ENCODE results near the gene RTKN. TPM values are rescaled to one million over a fixed set of nuclear protein-coding genes. Genes with fewer than 3 reads are reported as not detected.

Gene RTKN
- total RNA-seq, 2 donors from 2014 or later = 36.1 to 80.8 TPM

- no peaks in the 10 kb centered on the region for H3K9me3 ChIP-seq
- peak; percentile 24 for ATAC-seq
- intact Hi-C loops (cut with DNase I) = no loop called here
- TF ChIP-seq CTCF (IDR thresholded peaks at IDR 0.05) (no peak), POLR2A (IDR thresholded peaks at IDR 0.05) (no peak)
- 37 to 62% methylated on average over 25 to 34 of the region's 35 CpGs for WGBS, 2 donors
- no peak overlapping the region for H3K4me3 ChIP-seq
- no peaks in the 10 kb centered on the region for H3K36me3 ChIP-seq (replicated peaks in 1 of 2; ENCODE audit: insufficient read depth in 1 of 2, low read depth in 2 of 2)
- no peaks in the 10 kb centered on the region for H3K27me3 ChIP-seq
- H3K27ac ChIP-seq = no peak overlapping the region
- peaks cover 22% of the 10 kb centered on the region for H3K4me1 ChIP-seq
- no peak for DNase-seq
These were observed 25.9 kb downstream of the RTKN start for GRCh38 chr2:74415762-74416395.

- H3K27ac ChIP-seq = no peak overlapping the region
These were observed 26.6 kb downstream of the RTKN start for GRCh38 chr2:74414881-74415761.

GRCh38 chr2:74414441-74414840, 27.3 kb downstream of the RTKN start:
- Histone ChIP-seq H3K27me3 (no peaks in the 10 kb centered on the region), H3K36me3 (replicated peaks in 1 of 2; ENCODE audit: insufficient read depth in 1 of 2, low read depth in 2 of 2) (no peaks in the 10 kb centered on the region), H3K4me1 (peaks cover 16% of the 10 kb centered on the region), H3K4me3 (no peak overlapping the region), H3K27ac (no peak overlapping the region), H3K9me3 (no peaks in the 10 kb centered on the region)
- peak; percentile 5 for ATAC-seq
- no peak for DNase-seq
- 63 to 65% methylated on average over 14 to 19 of the region's 19 CpGs for WGBS, 2 donors
- no peak for TF ChIP-seq POLR2A (IDR thresholded peaks at IDR 0.05)
- TF ChIP-seq CTCF (IDR thresholded peaks at IDR 0.05) = no peak
- intact Hi-C loops (cut with DNase I) = no loop called here

More at GRCh38 chr2:74414881-74415761, 26.6 kb downstream of the RTKN start:
- no peaks in the 10 kb centered on the region for H3K36me3 ChIP-seq (replicated peaks in 1 of 2; ENCODE audit: insufficient read depth in 1 of 2, low read depth in 2 of 2)
- peak; percentile 62 for ATAC-seq
- peaks cover 16% of the 10 kb centered on the region for H3K4me1 ChIP-seq
- H3K9me3 ChIP-seq = no peaks in the 10 kb centered on the region
- WGBS, 2 donors = 8 to 36% methylated on average over 5 to 66 of the region's 66 CpGs
- H3K27me3 ChIP-seq = no peaks in the 10 kb centered on the region
- H3K4me3 ChIP-seq = no peak overlapping the region
- peak; percentile 38 to 70 (median 57) for DNase-seq
- intact Hi-C loops (cut with DNase I) = no loop called here
- TF ChIP-seq CTCF (IDR thresholded peaks at IDR 0.05) (peak in 5 of 7 experiments; percentile 26 to 58 (median 42)), POLR2A (IDR thresholded peaks at IDR 0.05) (peak in 1 of 3 donors; percentile 17)

- no peak for TF ChIP-seq CTCF (IDR thresholded peaks at IDR 0.05)
- TF ChIP-seq POLR2A (IDR thresholded peaks at IDR 0.05) = no peak
- H3K9me3 ChIP-seq = no peaks in the 10 kb centered on the region
- no peak overlapping the region for H3K4me3 ChIP-seq
- ATAC-seq (no peak), DNase-seq (no peak)
- H3K27ac ChIP-seq = no peak overlapping the region
- intact Hi-C loops (cut with DNase I) = no loop called here
- WGBS, 2 donors = 70 to 71% methylated on average over 7 of the region's 8 CpGs
- H3K4me1 ChIP-seq = peaks cover 16% of the 10 kb centered on the region
- no peaks in the 10 kb centered on the region for H3K27me3 ChIP-seq
- no peaks in the 10 kb centered on the region for H3K36me3 ChIP-seq (replicated peaks in 1 of 2; ENCODE audit: insufficient read depth in 1 of 2, low read depth in 2 of 2)
These were observed 28.6 kb downstream of the RTKN start for GRCh38 chr2:74413001-74413698.
